Middle frontal gyrus (tissue), 1 donor: ENCODE results near the gene DUSP12.

Experiments
- DNase-seq: peaks from one replicate; pipeline ENCODE4 v3.0.0-alpha.2; 2015; ENCODE audit warnings: low spot score; ENCODE audit errors: extremely low spot score

The DUSP12 gene

DNA sequence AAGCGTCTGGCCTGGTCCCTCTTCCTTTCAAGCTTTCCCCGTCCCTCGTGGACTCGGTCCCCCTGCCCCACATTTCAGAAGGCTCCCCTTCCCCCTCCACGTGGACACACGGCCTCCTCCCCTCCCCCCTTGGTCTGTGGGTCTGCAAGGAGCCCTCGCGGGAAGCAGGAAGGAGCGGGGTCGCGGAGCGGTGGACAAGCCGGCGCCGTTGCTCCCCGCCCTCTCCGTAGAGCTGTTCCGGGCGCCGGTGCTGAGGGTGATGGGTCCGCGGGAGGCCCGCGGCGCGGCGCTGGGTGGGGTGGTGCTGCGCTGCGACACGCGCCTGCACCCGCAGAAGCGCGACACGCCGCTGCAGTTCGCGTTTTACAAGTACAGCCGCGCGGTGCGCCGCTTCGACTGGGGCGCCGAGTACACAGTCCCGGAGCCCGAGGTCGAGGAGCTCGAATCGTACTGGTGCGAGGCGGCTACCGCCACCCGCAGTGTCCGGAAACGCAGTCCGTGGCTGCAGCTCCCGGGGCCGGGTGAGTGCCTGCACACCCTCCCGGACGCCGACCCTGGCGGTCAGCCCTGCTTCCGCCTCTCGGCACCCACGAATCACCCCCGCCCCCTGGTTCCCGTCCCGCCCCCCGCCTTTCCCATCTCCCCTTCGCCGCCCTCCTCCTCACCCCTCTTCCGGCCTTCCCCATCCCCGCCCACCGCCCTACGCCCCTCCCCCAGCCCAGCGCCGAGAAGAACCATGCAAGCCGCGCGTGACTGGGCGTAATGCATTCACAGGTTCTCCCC is 22.9 kb upstream of the DUSP12 start:
- DNase-seq: no peak

DNA sequence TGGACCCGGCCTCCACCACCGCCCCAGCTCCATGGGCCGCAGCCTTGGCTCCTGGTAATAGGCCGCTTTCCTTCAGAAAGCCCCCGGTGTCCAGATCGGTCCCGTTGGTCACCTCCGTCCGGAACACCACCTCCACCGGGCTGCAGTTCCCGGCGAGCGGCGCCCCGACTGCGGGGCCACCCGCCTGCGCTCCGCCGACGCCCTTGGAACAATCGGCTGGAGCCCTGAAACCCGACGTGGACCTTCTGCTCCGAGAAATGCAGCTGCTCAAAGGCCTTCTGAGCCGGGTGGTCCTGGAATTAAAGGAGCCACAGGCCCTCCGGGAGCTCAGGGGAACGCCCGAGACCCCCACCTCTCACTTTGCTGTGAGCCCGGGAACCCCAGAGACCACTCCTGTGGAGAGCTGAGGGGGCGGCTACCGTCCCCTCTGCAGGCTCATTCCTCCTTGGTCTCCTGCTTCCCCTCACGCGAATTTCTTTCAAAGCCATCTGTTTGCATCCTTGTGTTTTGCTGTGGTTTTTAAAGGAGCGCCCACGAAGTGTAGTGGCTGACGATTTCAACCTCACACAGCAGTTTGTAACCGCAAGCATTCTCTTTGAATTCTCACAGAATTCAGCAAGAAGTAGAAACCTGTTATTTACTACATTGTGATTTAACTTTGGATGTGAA is 22.2 kb upstream of the DUSP12 start:
- no peak for DNase-seq

DNA sequence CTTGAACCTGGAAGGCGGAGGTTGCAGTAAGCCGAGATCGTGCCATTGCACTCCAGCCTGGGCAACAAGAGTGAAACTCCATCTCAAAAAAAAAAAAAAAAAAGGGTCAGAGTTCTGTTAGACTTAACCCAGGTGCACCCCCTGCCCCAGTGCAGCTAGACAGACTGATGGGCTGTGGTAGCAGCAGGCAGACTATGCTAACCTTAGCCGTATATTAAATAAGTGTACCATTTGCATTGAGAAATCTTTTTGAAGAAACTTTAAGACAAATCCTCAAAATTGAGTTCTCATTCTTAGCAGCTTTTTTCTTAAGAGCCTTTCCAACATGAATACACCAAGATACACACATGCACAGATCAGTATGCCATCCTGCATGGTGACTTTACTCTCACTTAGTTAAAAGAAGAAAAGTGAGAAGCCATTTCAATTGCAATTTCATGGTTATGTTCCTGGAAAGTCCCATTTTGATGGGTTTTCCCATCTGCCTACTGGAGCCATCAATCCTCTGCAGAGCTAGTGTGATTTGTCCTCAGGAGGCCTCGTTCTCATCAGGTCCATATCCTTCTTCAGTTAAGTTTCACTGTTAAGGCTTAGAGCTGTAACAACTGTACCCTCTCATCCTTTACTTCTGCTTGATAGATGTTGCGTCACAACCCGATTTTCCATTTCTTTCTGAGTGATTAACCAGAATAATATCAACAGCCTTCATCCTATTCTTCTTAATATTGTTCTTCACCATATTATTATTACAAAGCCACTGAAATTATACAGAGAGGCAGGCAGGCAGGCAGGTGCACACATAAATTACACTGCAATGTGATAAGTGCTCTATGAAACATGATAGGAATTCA is 21.0 kb upstream of the DUSP12 start:
- DNase-seq: no peak

DNA sequence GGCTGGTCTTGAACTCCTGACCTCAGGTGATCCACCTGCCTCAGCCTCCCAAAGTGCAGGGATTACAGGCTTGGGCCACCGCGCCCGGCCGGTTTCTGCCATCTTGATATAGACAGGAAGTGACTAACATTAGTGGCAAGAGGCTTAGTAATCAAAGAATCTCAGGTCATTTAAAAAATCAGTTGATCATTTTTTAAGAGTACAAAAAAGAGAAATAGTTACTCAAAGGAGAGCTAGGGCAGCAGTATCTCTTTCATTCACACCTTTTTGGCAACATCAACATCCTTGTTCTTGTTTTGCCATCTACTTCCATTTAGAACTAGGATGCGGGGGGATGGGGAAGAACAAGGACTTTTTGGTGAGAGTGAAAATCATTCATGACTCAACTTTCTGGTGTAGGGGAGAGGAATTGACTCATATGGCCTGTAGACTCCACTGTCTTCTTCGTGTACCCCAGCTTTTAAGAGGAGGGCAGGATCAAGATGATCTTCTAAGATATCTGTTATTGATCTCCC is 19.5 kb upstream of the DUSP12 start:
- DNase-seq: no peak

DNA sequence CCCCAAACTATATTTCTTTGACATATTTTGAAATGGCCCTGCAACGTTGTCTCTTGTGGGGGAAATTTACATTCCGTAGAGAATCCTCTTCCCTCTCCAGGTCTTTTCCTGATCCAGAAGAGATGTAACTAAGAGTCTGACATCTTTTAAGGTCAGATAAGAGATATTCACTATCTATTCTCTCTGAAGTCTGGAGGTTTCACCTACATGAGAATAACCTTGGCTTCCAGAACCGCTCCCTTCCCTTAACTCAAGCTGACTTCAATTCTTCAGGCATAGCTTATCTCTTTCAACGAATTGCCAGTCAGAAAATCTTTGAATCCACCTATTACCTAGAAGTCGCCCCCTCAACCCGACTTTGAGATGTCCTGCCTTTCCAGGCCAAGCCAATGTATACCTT is 18.3 kb upstream of the DUSP12 start:
- DNase-seq: no peak

DNA sequence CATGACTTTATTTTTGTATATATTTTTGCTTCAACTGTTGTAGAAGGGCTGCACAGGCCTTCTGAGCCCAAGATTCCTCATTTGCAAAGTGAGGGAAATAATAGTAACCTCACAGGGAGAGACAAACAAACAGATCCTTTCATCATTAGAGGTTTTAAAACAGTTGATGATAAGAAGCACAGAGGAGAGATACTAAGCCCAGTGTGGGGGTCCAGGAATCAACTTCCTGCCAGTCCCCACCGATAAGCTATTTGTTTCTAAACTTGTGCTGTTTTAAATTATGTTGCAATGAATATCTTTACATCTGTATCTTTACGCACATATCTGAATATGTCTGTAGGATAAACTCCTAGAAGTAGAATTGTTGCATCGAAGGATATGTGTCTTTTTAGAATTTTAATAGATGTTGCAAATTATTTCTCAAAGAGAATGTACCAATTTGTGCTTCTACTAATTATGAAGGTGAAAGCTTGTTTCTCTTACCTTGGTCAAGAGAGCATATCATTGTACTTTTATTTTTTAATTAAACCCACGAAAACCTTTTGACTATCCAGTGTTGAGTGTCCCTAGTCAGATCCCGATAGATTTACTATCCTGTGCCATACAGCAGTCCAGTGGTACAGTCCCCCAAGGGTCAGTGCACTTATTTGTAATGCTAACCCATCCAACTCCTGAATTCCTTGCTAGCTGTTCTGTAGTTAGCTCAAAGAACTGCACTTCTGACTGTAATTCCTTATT is 17.4 kb upstream of the DUSP12 start:
- DNase-seq: no peak

DNA sequence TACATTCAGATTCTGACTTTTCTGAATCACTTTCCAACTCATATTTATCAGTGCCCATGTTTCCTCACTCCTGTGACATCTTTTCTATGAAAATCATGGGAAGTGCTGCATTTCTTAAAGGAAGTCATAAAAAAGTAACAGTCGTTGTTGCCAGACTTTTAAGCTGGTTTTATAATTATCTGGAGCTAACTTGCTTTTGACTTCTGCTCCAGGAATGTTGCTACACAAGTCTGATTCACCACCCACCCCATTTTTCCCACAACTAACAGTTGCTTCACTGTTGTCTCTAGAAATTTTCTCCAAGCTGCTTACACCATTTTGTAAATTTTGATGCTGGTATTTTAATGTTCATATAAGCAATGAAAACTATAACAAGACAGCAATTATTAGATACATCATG is 16.1 kb upstream of the DUSP12 start:
- no peak for DNase-seq

DNA sequence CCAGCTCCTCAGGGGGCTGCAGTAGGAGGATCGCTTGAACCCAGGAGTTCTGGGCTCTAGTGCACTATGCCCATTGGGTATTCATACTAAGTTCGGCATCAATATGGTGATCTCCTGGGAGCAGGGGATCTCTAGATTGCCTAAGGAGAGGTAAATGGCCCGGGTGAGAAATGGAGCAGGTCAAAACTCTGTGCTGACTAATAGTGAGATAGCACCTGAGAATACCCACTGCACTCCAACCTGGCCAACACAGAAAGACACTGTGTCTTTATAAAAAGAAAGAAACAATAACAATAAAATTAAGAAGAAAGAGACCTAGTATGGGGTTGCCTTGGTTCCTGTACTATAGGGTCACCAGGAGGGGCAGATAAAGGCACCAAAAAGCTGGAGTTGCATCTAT is 13.7 kb upstream of the DUSP12 start:
- DNase-seq: no peak

DNA sequence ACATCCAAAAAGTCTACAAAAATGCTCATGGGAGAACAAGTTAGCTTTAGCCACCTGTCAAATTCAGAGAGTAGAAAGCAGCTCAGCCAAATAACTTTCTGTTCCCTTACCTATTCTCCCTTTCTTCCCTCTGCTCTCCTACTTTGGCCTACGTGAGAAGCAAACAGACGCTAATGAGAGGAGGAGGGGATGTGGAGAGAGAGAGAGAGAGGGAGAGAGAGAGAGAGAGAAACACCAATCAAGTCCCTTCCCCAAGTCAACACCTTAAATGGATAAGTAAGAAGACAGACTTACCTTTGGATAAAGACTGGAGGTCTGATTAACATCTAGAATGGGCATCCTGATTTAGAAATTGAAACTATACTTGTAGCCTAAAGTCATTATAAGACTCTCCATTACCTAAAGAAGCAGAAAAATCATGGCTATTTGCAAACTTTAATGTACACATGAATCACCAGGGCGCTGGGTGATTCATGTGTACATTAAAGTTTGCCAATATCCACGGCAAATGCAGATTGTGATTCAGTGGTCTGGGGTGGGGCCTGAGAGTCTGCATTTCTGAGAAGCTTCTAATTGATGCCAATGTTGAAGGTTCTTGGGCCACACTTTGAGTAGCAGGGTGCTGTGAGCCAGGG is 13.1 kb upstream of the DUSP12 start:
- no peak for DNase-seq

DNA sequence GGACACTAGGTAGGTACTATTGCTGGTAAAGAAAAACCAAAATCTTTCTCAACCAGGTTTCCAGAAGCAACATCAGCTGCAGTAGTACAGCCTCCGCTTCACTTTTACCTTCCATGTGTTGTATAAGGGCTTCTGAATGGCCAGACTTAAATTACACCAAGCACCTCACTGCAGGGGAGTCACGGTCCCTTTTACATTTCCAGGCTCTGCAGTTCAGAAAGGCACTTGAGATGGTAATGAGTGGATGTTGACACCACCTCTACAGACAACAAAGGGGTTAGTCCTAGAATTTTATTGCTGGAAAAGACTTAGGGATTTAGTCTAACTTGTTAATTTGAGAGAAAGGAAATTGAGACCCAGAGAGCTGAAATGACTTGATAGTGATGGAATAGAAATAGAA is 12.0 kb upstream of the DUSP12 start:
- DNase-seq: no peak

DNA sequence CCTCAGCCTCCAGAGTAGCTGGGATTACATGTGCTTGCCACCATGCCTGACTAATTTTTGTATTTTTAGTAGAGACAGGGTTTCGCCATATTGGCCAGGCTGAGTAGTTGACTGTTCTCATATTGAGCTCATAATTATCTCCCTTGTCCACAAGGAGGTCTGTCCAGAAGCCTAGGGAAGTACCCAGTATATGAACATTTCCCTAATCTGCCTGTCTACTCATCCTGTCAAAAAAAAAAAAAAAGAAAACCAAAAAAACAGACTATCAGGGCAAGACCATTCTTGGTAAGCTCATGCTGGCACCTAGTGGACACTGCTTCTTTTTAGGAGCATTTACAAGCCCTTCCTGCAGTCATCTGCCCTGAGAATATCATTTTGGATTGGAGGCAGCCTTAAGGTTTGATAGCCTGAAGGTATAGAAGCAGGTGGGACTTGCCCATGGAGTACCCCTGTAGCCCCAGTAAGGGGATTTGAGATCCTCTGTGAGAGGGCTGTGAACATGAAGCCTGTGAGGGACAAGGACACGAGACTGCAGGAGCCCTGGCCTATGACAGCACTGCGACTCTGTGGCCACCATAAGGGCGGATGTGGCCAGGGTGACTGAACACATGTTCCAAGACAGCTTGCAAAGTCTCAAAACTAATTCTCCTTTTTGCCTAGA is 10.8 kb upstream of the DUSP12 start:
- DNase-seq: peak; percentile 11

DNA sequence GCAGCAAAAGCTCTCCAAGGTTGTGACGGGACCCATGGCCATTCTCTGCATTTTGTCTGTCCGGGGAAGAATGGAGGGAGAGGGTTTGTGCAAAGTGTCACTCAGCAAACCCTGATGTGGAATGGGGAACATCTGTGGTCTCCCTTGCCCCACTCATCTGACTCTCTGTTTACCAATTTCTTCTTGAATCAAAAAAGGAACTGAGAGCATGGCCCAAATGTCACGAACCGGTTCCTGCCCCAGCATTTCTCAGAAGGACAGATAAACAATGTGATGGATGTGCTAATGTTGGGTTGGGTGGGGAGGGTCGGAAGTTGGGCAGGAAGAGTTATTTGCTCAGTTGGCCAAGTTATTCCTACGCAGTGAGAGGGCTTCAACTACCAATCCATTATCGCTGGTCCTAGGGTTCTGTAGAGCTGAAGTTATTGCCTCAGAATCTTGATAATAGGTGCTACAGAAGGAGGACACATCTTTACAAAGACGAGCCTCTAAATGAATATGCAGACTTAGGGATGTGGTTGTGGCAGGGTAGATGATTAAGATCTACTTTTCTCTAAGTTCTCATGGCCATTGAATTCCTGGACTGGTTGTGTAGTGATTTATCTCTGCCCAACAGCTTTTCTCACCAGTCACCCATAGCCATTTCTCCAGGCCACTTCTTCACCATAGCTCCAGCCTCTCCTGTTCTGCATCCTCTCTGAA is 9.6 kb upstream of the DUSP12 start:
- DNase-seq: no peak

DNA sequence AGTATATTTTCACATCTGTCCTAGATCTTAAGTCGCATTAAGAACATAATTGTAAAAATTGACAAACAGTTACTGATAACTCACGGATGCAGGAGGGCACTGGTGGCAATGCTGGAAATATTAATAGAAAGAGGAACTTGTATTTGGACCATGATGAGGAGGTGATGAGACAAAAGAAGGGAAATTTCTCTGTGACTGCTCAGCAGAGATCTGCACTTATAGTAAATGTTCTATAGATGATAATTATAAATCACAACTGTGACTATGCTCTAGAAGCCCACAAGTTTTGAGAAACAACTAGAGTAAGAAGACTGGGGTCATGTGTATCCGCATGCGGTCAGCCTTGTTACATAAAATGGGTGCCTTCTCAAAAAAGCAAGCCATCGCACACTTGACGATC is 8.7 kb upstream of the DUSP12 start:
- DNase-seq: no peak

DNA sequence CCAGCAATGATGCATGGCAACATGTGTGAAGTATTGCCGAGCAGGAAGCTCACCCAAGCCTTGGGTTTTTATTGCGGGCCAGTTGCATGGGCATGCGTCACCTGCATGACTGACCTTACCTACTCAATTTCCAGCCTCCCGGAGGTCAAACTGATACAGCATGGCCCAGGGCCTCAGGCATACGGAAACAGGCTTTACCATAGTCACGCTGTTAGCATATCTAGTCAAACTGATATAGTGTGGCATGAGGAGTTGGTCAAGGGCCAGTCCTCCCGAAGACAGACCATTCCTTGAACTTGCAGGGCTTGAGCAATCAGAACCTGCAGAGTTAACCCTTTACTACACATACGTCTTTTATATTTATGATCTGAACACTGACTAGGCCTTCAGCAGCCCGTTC is 6.4 kb upstream of the DUSP12 start:
- DNase-seq: no peak

DNA sequence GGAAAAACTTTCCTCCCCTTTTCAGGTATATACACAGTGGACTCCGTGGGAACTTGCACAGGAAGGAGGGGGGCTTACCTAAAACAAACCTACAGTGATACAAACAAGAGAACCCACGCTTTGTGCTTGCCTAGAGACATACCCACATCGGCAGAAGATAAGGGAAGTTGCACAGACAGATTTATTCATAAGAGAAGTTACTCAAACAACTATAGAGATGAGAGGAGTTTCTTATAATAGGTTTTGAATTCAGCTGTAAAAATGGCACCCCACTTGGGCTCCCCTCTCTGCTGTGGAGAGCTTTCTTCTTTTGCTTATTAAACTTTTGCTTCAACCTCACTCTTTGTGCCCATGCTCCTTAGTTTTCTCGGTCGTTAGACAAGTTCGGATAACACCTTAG is 1.8 kb upstream of the DUSP12 start:
- DNase-seq: no peak

DNA sequence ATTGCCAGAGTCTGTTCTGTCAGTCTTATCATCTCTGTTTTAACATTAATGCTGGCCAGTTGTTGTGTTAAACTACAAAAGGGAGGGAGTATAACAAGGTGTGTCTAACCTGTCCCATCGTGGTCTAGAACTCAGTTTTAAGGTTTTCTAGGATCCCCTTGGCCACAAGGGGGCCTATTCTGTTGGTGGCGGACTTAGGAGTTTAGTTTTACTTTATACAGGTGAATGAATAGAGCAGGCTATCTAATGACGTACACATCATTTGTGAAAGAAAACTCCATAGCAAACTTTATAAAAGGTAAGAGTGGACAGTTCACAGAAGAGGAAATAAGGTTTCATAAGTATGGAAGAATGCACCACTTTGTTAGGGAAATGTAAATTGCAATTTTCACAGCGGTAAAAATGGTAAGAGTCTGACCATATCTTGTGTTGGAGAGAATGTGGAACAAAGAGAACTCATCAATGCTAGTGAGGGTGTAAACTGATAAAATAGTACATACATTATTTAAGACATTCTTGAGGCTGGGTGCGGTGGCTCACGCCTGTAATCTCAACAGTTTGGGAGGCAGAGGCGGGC is 14.0 kb downstream of the DUSP12 start:
- DNase-seq: no peak

DNA sequence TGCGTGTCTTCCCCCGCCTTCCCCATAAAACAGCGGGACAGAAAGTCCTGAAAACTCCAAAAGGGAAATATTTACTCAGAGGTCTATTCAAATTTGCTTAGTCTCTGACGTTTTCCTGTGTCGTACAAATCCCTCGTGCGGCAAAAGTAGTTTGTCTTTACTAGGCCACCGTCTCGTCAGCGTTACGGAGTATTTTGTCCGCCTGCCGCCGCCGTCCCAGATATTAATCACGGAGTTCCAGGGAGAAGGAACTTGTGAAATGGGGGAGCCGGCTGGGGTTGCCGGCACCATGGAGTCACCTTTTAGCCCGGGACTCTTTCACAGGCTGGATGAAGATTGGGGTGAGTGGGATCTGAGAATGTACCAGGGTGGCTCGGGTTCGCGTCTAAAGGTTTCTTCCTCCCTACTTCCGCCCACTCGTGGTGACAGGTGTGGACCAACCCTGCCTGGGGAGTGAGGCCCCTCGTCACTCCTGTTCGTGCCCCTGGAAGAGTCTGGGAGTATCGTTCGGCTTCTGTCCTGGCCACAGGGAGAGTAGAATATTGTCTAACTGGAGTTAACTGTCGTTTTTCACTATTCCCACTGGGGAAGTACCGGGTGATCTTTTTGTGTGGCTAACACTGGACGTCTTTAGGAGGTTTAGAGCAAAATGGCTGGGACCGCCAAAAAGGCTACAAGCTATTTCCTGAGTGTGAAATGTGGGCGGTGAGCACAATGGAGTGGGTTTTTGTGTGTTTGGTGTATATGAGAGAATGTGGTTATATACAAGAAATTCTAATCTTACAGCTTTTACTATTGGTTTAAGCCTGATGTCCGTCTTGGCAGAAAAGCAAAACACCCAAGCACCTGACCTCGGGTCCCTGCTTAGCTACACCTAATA is 16.8 kb downstream of the DUSP12 start, which contains the start of gene ATF6:
Gene ATF6, plus strand, starts transcription at position 219 of the 880 bp plus-strand sequence. Its CDS starts 41 bp downstream, at position 260.
- DNase-seq: peak; percentile 81

DNA sequence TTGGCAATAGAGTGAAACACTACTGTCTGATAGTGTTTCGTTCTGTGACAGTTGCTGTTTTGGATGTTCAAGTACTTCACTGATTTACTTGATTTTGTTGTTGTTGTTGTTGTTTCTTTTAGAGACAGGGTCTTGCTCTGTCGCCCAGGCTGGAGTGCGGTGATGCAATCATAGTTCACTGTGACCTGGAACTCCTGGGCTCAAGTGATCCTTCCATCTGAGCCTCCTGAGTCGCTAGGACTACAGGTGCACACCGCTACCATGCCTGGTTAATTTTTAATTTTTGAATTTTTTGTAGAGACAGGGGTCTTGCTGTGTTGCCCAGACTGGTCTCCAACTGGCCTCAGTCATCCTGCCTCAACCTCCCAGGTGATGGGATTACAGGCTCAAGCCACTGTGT is 18.9 kb downstream of the DUSP12 start:
- no peak for DNase-seq
